ENCODE results near the gene C11orf86. TPM values are rescaled to one million over a fixed set of nuclear protein-coding genes. Genes with fewer than 3 reads are reported as not detected.

The C11orf86 gene
- total RNA-seq, 1 experiment from 2014 or later, result 0.68 TPM

DNA sequence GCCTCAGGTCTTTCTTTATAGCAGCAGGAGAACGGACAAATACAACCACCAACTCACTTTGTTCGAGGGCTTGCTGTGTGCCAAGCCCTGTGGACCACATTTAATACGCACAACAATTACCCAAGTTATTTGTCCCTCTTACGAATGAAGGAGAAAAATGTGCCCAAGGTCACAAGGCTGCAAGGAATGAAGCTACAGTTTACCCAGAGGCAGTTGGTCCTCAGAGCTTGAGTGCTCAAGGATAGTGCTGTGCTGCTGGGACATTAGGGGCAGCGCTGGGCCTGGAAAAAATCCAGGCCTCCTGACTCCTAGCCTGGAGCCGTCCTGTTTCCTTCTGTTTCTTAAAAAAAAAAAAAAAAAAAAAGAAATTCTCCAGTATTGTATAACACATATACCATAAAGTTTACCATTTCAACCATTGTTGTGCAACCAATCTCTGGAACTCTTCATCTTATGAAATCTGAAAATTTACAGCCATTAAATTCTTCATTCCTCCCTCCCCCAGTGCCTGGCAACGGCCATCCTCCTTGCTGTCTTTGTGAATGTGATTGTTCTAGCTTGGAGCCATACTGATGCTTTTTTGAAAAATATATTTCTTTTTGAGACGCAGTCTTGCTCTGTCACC lies 1.0 kb upstream of the C11orf86 start:
- H3K9me3 Mint-ChIP-seq, result peaks cover 11% of the 10 kb centered on the region
- peaks cover 5% of the 10 kb centered on the region for H3K27me3 Mint-ChIP-seq (ENCODE audit: low read depth)
- no peaks in the 10 kb centered on the region for H3K36me3 Mint-ChIP-seq
- H3K27ac Mint-ChIP-seq, result no peak overlapping the region
- ATAC-seq (0 out of 2 replicates have a peak, but pooled peaks have one; percentile 8), DNase-seq (ENCODE audit: low spot score) (no peak)
- CTCF ChIA-PET, result interaction anchor here (0.7 to 4.8 kb wide), 7 partner anchors 16 to 1194 kb away, joined by 3 to 30 read pairs (median 5); partner anchors contain the start of gene PC
- peaks cover 11% of the 10 kb centered on the region for H3K4me1 Mint-ChIP-seq
- TF ChIP-seq, protein P1, sequence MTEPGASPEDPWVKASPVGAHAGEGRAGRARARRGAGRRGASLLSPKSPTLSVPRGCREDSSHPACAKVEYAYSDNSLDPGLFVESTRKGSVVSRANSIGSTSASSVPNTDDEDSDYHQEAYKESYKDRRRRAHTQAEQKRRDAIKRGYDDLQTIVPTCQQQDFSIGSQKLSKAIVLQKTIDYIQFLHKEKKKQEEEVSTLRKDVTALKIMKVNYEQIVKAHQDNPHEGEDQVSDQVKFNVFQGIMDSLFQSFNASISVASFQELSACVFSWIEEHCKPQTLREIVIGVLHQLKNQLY (CRISPR knock-in tag; IDR thresholded peaks at IDR 0.05), result no peak
- TF ChIP-seq NR2C2 (CRISPR knock-in tag; IDR thresholded peaks at IDR 0.05), result no peak
- TF ChIP-seq, protein P2, sequence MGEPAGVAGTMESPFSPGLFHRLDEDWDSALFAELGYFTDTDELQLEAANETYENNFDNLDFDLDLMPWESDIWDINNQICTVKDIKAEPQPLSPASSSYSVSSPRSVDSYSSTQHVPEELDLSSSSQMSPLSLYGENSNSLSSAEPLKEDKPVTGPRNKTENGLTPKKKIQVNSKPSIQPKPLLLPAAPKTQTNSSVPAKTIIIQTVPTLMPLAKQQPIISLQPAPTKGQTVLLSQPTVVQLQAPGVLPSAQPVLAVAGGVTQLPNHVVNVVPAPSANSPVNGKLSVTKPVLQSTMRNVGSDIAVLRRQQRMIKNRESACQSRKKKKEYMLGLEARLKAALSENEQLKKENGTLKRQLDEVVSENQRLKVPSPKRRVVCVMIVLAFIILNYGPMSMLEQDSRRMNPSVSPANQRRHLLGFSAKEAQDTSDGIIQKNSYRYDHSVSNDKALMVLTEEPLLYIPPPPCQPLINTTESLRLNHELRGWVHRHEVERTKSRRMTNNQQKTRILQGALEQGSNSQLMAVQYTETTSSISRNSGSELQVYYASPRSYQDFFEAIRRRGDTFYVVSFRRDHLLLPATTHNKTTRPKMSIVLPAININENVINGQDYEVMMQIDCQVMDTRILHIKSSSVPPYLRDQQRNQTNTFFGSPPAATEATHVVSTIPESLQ (CRISPR knock-in tag; IDR thresholded peaks at IDR 0.05), result no peak
- no peak for TF ChIP-seq ZBTB21 (CRISPR knock-in tag; IDR thresholded peaks at IDR 0.05; ENCODE audit: borderline replicate concordance)
- TF ChIP-seq ATF3 (CRISPR knock-in tag; conservative IDR thresholded peaks at IDR 0.05), result no peak
- TF ChIP-seq ZNF532 (CRISPR knock-in tag; IDR thresholded peaks at IDR 0.05; ENCODE audit: borderline replicate concordance), result no peak
- TF ChIP-seq MXD4 (CRISPR knock-in tag; IDR thresholded peaks at IDR 0.05; ENCODE audit: borderline replicate concordance), result no peak
- no peak for TF ChIP-seq RELA (CRISPR knock-in tag; IDR thresholded peaks at IDR 0.05; ENCODE audit: borderline replicate concordance)
- TF ChIP-seq, protein P3, sequence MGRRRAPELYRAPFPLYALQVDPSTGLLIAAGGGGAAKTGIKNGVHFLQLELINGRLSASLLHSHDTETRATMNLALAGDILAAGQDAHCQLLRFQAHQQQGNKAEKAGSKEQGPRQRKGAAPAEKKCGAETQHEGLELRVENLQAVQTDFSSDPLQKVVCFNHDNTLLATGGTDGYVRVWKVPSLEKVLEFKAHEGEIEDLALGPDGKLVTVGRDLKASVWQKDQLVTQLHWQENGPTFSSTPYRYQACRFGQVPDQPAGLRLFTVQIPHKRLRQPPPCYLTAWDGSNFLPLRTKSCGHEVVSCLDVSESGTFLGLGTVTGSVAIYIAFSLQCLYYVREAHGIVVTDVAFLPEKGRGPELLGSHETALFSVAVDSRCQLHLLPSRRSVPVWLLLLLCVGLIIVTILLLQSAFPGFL (CRISPR knock-in tag; IDR thresholded peaks at IDR 0.05; ENCODE audit: borderline replicate concordance), result no peak
- TF ChIP-seq, protein P4, sequence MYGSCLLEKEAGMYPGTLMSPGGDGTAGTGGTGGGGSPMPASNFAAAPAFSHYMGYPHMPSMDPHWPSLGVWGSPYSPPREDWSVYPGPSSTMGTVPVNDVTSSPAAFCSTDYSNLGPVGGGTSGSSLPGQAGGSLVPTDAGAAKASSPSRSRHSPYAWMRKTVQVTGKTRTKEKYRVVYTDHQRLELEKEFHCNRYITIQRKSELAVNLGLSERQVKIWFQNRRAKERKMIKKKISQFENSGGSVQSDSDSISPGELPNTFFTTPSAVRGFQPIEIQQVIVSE (CRISPR knock-in tag; IDR thresholded peaks at IDR 0.05; ENCODE audit: borderline replicate concordance), result no peak
- no peak for TF ChIP-seq ZNF416 (CRISPR knock-in tag; IDR thresholded peaks at IDR 0.05)
- no peak for TF ChIP-seq ZNF281 (CRISPR knock-in tag; IDR thresholded peaks at IDR 0.05)
- TF ChIP-seq NFE2L1 (CRISPR knock-in tag; IDR thresholded peaks at IDR 0.05), result no peak
- TF ChIP-seq E2F5 (CRISPR knock-in tag; IDR thresholded peaks at IDR 0.05), result no peak
- TF ChIP-seq, protein P5, sequence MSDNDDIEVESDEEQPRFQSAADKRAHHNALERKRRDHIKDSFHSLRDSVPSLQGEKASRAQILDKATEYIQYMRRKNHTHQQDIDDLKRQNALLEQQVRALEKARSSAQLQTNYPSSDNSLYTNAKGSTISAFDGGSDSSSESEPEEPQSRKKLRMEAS (CRISPR knock-in tag; IDR thresholded peaks at IDR 0.05), result no peak
- POLR2A ChIA-PET, result interaction anchor here (2.8 kb wide), 1 partner anchor 15 kb away, joined by 9 read pairs; the partner anchor contains the start of gene PC
- no peak overlapping the region for H3K4me3 Mint-ChIP-seq
